GM12873 (cell line): ENCODE measurements around the gene DENND4A.

Source experiments
- TF ChIP-seq, protein P1 (sequence below): IDR thresholded peaks from 2 replicates; pipeline ENCODE4 v1.5.1; 2012; ENCODE audit warnings: low read depth, mild to moderate bottlenecking, moderate library complexity, low read length, control low read depth; ENCODE audit not compliant: insufficient read depth; ENCODE audit errors: missing control alignments

DENND4A gene

DNA sequence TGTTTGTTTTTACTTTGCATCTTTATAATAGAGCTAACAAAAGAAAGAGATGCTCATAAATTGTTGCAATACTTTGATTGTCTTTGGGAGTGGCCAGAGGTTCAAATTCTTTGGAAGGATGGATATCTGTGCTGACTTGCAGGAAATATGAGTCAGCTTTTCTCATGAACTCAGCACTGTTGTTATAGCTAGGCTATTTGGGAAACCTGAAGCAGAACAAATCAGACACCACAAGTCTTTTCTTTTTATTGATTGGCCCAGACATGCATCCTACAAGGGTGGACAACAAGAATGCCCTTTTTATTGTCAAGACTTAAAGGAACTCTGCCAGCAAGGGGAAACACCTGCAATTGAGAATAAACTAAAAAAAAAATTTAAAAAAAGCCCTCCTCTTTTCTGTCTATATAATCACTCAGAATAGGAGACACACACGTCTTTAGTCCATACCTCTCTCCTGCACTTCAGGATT, 4.6 kb upstream of the DENND4A start:
- TF ChIP-seq, protein P1, sequence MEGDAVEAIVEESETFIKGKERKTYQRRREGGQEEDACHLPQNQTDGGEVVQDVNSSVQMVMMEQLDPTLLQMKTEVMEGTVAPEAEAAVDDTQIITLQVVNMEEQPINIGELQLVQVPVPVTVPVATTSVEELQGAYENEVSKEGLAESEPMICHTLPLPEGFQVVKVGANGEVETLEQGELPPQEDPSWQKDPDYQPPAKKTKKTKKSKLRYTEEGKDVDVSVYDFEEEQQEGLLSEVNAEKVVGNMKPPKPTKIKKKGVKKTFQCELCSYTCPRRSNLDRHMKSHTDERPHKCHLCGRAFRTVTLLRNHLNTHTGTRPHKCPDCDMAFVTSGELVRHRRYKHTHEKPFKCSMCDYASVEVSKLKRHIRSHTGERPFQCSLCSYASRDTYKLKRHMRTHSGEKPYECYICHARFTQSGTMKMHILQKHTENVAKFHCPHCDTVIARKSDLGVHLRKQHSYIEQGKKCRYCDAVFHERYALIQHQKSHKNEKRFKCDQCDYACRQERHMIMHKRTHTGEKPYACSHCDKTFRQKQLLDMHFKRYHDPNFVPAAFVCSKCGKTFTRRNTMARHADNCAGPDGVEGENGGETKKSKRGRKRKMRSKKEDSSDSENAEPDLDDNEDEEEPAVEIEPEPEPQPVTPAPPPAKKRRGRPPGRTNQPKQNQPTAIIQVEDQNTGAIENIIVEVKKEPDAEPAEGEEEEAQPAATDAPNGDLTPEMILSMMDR, result no peak

DNA sequence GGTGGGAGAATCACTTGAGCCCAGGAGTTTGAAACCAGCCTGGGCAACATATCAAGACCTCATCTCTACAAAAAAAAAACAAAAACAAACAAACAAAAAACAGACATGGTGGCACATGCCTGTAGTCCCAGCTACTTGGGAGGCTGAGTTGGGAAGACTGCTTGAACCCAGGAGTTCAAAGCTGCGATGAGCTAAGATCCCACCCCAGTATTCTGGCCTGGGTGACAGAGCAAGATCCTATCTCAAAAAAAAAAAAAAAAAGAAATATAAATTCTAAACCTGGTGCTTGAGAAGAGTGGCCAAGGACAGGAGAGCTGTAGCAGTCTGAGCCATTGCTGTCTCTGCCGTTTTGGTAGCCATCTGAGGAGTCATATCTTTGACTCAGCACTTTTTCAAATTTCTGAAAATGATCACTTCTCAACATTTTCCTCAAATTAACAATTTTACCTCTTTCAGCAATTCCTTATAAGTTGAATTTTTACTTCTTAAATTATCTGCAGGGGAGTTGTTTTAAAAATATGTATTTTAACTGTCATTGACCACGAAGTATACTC, 3.6 kb upstream of the DENND4A start:
- TF ChIP-seq, protein P1, result no peak

DNA sequence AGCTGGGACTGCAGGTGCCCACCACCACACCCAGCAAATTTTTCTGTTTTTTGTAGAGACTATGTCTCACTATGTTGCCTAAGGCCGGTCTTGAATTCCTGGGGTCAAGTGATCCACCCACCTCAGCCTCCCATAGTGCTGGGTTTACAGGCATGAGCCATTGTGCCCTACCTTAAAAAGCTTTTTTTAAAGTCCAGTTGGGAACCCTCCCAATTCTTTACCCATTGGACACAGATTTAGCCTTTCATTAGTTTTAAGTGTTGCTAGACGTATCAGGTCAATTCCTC, 1.7 kb upstream of the DENND4A start:
- TF ChIP-seq, protein P1, result no peak

DNA sequence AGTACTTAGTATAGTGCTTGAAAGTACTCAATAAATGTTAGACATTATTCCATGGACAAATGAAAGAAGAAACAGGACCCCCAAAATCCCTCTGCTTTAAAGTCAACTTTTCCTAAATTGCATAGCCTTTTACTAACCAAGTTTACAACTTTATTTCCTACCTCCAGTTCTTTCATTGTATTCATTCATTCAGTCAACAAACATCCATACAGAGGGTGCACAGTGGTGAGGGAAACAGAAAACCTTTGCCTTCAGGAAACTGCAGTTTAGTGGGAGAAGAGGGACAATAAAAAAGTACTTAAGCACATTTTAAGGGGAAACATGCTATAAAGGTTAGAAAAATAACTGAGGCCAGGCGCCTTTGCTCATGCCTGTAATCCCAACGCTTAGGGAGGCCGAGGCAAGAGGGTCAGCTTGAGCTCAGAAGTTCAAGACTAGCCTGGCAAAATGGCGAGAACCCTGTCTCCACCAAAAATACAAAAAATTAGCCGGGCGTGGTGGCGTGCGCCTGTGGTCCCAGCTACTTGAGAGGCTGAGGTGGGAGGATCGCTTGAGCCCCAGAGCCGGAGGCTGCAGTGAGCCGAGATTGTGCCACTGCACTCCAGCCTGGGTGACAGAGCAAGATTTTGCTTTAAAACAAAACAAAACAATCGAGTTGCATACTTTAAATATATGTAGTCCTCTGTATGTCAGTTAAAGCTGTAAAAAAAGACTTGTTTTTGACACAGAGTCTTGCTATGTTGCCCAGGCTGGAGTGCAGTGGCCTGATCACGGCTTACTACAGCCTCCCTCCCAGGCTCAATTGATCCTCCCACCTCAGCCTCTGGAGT, 1.1 kb upstream of the DENND4A start:
- TF ChIP-seq, protein P1, result no peak

DNA sequence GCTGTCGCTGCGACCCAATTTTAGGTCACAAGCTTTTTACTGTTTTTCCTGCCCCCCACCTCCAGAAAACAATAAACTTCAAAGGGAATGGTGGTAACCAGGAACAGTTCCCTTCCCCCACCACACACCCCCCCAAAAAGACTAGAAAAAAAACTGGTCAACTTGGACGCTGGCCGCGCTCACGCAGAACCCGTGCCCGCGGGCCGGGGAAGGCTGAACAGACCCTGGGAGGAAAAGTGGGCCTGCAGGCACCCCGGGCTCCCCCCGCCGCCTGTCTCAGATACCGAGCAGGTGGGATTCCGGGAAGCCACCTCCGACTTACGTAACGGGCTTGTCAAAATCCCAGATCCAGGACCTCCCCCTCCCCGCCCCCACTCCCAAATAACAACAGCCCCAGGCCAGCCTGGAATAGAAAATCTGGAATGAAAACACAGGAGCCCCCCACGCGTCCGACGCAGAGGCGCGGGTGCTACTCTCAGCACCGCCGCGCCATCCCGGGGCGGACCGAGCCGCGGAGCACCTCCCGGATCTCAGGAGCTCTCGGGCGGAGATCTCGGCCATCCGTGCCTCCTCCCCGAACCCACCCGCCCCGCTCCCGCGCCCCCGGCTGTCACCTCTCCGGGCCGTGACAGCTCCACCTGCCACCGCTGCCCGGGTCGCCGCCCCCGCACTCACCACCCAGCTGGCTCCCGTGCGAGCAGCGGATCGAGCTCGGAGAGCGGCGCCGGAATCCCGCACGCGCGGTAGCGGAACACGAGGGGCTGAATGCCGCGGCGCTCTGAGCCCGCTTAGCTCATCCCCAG, 557 bp downstream of the DENND4A start:
- TF ChIP-seq, protein P1, result no peak

DNA sequence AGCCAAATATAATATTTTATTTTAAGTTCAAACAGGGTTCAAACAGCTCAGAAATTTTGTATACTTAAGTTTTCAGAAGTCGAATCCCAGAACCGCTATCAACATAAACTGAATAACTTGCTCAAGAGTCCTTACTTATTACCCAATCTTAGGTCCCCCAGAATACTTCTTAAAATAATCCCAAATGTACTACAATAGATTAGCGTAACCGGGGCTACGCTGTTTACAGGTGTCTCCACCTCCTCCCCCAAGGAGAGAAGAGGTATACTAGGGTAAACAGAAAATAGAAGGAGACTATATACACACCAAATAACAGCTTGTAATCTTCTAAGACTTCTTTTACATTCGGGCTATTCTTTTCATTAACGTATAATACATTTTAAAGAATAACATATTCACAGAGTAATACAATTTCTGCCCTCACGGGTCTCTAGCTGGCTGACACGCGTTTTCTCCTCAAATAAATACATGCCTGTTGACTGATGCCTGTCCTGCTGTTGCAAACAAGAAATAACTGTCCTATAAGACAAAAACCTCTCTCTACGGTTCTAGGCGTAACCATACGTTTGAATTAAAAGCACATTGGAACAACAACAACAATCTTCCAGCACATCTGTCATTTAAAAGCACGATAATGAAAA, 1.3 kb downstream of the DENND4A start:
- TF ChIP-seq, protein P1, result no peak

DNA sequence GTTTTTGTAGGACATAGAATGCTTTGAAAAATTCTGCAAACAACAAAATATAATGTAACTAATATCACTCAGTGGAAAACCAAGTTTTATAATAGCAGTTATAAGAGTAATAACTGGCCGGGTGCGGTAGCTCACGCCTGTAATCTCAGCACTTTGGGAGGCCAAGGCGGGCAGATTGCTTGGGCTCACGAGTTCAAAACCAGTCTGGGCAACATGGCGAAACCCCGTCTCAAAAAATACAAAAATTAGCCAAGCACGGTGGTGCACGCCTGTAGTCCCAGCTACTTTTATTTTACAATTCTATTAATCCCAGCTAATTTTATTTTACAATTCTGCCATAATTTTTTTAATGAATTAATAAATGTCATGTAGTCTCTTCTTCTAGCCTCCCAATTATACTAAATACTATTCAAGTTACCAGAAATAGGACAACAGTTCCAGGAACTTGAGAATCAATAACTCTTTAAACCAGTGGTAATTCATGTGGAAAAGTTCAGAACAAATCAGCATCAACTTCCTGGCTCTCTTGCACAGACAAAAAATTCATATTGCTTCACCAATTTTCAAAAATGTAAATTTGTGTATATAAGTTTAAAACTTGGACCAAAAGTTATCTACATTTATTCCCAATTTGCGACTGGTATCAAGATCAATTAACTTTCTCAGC, 2.2 kb downstream of the DENND4A start:
- TF ChIP-seq, protein P1, result no peak
